Right atrium auricular region (tissue), 2 donors: ENCODE measurements around the gene TPD52L1. TPM values are rescaled to one million over a fixed set of nuclear protein-coding genes. Genes with fewer than 3 reads are reported as not detected.
"Not testable (repeated sequence)": the region's sequence is repeated elsewhere in the genome, so short reads cannot be mapped to it uniquely, and the experiment has no call there.

Experiments
- DNase-seq: peaks from one replicate; pipeline ENCODE4 v3.0.0-alpha.2; 2019; ENCODE audit warnings: low spot score
- H3K27ac ChIP-seq, 2 donors: fragments of 200-600 bp; sonication (generic); 1 replicate in 1 of 2; 2 replicates in 1 of 2; pipeline ENCODE4 v1.5.1; 2016 to 2019
- H3K27me3 ChIP-seq, 2 donors: fragments of 200-600 bp; sonication (generic); one replicate each; pipeline versions ENCODE4 v1.5.1 to v1.6.0; 2017 to 2019
- H3K36me3 ChIP-seq: fragments of 200-600 bp; sonication (generic); one replicate; pipeline ENCODE4 v1.5.1; 2016
- H3K4me1 ChIP-seq, 2 donors: fragments of 200-600 bp; sonication (generic); one replicate each; pipeline versions ENCODE4 v1.5.1 to v1.6.0; 2017 to 2019
- H3K4me3 ChIP-seq, 2 donors: fragments of 200-600 bp; sonication (generic); 1 replicate in 1 of 2; 2 replicates in 1 of 2; pipeline ENCODE4 v1.5.1; 2017 to 2019; ENCODE audit warnings: mild to moderate bottlenecking in 1 of 2, moderate library complexity in 1 of 2
- H3K9me3 ChIP-seq, 2 donors: fragments of 200-600 bp; sonication (generic); one replicate each; pipeline ENCODE4 v1.5.1; 2019
- total RNA-seq, 2 donors: library from RNA; depleted of rRNA; stranded (reverse); fragments of >200 nt; gene quantifications; one replicate each; pipeline ENCODE4 v1.1.0, GENCODE V29; 2016
- TF ChIP-seq, protein P1 (sequence below), 2 donors: fragments of 200-600 bp; sonication (generic); IDR thresholded peaks; one replicate each; pipeline ENCODE4 v1.5.1; 2019; ENCODE audit warnings: antibody characterized with exemption in 2 of 2

The TPD52L1 gene
- total RNA-seq, 2 donors from 2014 or later = 29.4 to 96.7 TPM

DNA sequence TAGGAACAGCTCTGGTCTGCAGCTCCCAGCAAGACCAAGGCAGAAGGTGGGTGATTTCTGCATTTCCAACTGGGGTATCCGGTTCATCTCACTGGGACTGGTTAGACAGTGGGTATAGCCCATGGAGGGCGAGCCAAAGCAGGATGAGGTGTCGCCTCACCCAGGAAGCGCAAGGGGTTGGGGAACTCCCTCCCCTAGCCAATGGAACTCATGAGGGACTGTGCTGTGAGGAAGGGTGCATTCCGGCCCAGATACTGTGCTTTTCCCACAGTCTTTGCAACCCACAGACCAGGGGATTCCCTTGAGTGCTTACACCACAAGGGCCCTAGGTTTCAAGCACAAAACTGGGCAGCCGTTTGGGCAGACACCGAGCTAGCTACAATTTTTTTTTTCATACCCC is 126.4 kb downstream of the TPD52L1 start:
- Histone ChIP-seq H3K27ac (no peak overlapping the region), H3K36me3 (peaks cover 31% of the 10 kb centered on the region), H3K4me3 (no peak overlapping the region), H3K4me1 (no peaks in the 10 kb centered on the region), H3K27me3 (no peaks in the 10 kb centered on the region), H3K9me3 (no peaks in the 10 kb centered on the region)
- DNase-seq = no peak
- TF ChIP-seq, protein P1, sequence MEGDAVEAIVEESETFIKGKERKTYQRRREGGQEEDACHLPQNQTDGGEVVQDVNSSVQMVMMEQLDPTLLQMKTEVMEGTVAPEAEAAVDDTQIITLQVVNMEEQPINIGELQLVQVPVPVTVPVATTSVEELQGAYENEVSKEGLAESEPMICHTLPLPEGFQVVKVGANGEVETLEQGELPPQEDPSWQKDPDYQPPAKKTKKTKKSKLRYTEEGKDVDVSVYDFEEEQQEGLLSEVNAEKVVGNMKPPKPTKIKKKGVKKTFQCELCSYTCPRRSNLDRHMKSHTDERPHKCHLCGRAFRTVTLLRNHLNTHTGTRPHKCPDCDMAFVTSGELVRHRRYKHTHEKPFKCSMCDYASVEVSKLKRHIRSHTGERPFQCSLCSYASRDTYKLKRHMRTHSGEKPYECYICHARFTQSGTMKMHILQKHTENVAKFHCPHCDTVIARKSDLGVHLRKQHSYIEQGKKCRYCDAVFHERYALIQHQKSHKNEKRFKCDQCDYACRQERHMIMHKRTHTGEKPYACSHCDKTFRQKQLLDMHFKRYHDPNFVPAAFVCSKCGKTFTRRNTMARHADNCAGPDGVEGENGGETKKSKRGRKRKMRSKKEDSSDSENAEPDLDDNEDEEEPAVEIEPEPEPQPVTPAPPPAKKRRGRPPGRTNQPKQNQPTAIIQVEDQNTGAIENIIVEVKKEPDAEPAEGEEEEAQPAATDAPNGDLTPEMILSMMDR (IDR thresholded peaks at IDR 0.05) = no peak

DNA sequence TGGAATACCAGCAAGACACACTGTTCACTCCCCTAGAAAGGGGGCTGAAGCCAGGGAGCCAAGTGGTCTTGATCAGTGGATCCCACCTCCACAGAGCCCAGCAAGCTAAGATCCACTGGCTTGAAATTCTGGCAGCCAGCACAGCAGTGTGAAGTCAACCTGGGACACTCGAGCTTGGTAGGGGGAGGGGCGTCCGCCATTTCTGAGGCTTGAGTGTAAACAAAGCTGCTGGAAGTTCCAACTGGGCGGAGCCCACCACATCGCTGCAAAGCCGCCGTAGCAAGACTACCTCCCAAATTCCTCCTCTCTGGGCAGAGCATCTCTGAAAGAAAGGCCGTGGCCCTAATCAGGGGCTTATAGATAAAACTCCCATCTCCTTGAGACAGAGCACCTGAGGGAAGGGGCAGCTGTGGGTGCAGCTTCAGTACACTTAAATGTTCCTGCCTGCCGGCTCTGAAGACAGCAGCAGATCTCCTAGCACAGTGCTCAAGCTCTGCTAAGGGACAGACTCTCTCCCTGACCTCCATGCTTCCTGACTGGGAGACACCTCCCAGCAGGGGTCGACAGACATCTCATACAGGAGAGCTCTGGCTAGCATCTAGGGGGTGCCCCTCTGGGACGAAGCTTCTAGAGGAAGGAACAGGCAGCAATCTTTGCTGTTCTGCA is 126.9 kb downstream of the TPD52L1 start:
- not testable (repeated sequence) for H3K27me3 ChIP-seq, H3K4me3 ChIP-seq, DNase-seq, H3K27ac ChIP-seq, H3K9me3 ChIP-seq, H3K4me1 ChIP-seq
- H3K36me3 ChIP-seq = peaks cover 31% of the 10 kb centered on the region

DNA sequence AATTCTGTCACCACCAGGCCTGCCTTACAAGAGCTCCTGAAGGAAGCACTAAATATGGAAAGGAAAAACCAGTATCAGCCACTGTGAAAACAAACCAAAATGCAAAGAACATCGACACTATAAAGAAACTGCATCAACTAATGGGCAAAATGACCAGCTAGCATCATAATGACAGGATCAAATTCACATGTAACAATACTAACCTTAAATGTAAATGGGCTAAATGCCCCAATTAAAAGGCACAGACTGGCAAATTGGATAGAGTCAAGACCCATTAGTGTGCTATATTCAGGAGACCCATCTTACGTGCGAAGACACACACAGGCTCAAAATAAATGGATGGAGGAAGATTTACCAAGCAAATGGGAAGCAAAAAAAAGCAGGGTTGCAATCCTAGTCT is 128.9 kb downstream of the TPD52L1 start:
- not testable (repeated sequence) for DNase-seq, H3K9me3 ChIP-seq, H3K4me3 ChIP-seq, H3K27me3 ChIP-seq, H3K4me1 ChIP-seq, H3K27ac ChIP-seq
- peaks cover 38% of the 10 kb centered on the region for H3K36me3 ChIP-seq

DNA sequence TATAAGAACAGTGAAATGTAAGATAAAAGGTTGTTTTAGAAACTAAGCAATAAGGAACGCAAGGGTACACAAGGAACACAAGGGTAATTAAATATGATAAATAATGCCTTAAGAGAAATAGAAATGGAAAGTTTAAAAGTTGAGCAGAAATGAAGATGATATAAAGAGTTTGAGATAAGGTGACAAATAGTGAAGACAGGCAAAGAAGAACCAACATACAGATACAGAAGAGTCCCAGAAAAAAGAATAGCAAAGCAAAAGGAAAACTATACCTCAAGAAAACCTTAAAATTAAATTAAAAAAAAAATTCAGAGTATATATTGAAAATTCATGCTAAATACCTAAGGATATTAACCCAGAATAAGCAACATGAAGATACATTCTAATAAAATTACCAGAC is 131.8 kb downstream of the TPD52L1 start:
- TF ChIP-seq, protein P1 (IDR thresholded peaks at IDR 0.05) = no peak
- Histone ChIP-seq H3K27me3 (no peaks in the 10 kb centered on the region), H3K4me1 (no peaks in the 10 kb centered on the region), H3K36me3 (peaks cover 40% of the 10 kb centered on the region), H3K27ac (no peak overlapping the region), H3K4me3 (no peak overlapping the region), H3K9me3 (peaks cover 0 to 7% of the 10 kb centered on the region in 2 donors)
- no peak for DNase-seq

DNA sequence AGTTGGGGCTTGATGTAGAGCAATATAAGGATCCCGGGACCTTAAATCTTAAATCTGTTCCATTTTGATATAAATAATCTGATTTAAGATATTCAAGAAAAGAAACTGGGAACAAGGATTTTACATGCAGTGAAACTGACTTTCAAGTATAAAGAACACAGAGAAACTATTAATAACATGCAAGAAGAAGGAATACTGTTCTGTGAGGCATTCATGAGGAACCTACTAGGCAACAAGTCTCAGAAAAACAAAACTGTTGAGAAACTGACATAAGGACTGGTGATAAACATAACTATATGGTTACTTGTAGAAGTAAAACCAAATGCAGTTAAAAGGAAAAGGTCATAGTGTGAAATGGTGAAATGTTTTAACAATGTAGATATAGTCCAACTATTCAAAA is 132.4 kb downstream of the TPD52L1 start:
- TF ChIP-seq, protein P1 (IDR thresholded peaks at IDR 0.05) = no peak
- Histone ChIP-seq H3K4me1 (no peaks in the 10 kb centered on the region), H3K27ac (no peak overlapping the region), H3K27me3 (no peaks in the 10 kb centered on the region), H3K36me3 (peaks cover 35% of the 10 kb centered on the region), H3K4me3 (no peak overlapping the region), H3K9me3 (peaks cover 0 to 7% of the 10 kb centered on the region in 2 donors)
- no peak for DNase-seq

DNA sequence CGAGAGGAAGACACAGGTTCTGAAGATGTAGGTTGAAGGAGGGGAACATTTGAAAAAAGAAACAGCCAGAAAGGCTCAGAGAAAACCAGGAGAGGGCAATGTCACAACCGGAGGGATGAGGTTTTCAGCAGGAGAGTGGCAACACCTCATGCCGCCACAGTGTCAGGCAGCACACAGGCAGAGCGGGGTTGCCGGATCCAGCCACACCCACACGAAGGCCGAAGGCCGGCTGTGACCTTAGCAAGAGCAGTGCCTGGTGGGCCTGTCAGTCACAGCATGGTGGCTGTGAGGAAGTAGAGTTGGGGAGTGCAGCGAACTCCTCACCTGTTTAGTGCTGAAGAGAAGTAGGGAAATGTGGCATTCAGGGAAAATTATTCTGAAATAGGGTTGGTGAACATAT is 134.1 kb downstream of the TPD52L1 start:
- Histone ChIP-seq H3K27me3 (no peaks in the 10 kb centered on the region), H3K9me3 (peaks cover 0 to 7% of the 10 kb centered on the region in 2 donors), H3K4me1 (no peaks in the 10 kb centered on the region), H3K27ac (no peak overlapping the region), H3K4me3 (no peak overlapping the region), H3K36me3 (peaks cover 45% of the 10 kb centered on the region)
- no peak for DNase-seq
- TF ChIP-seq, protein P1 (IDR thresholded peaks at IDR 0.05) = no peak

DNA sequence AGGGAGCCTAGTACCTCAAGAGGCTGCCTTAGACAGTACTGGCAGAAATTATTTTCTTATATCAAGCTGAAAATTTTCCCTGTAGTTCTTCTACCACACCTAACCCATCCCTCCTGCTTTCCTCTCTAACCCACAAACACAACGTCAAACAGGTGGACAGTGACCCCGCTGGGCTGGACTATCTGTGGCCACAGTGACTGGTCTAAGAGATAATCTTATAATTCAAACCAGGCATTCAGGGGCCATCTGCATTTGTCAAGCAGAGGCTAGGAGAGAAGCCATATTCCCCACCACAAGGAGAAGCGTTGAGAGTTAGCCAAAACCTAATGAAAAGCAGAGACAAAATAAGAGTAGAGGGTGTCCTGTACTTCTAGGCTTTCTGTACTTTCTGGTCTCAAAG is 140.0 kb downstream of the TPD52L1 start:
- no peak for DNase-seq
- Histone ChIP-seq H3K9me3 (no peaks in the 10 kb centered on the region), H3K4me1 (peaks cover 0 to 35% of the 10 kb centered on the region in 2 donors), H3K27me3 (no peaks in the 10 kb centered on the region), H3K27ac (no peak overlapping the region), H3K36me3 (peaks cover 43% of the 10 kb centered on the region), H3K4me3 (no peak overlapping the region)
- TF ChIP-seq, protein P1 (IDR thresholded peaks at IDR 0.05) = no peak
